Stomach (tissue), 4 donors: ENCODE results near the gene MAOA.

Experiments
- EP300 ChIP-seq: sonication (generic); formaldehyde crosslinking; IDR thresholded peaks from one replicate; pipeline ENCODE4 v1.6.1; 2017; ENCODE audit warnings: antibody characterized with exemption
- POLR2A ChIP-seq, 4 donors: fragments of 450-650 bp; IDR thresholded peaks; one replicate each; pipeline ENCODE4 v1.6.1; 2016; ENCODE audit warnings: antibody characterized with exemption in 4 of 4, control low read depth in 2 of 4, mild to moderate bottlenecking in 1 of 4, moderate library complexity in 1 of 4
- POLR2AphosphoS5 ChIP-seq, 3 donors: sonication (generic); formaldehyde crosslinking; IDR thresholded peaks; one replicate each; pipeline ENCODE4 v1.6.1; 2016; ENCODE audit warnings: antibody characterized with exemption in 3 of 3
- TF ChIP-seq, protein P1 (sequence below), 7 experiments: fragments of 450-650 bp in 4 of 7; fragments of 200-600 bp in 3 of 7; sonication (generic) in 3 of 7; IDR thresholded peaks; one replicate each; pipeline ENCODE4 v1.5.1; 2016 to 2019; ENCODE audit warnings: antibody characterized with exemption in 7 of 7, control low read depth in 2 of 7, mild to moderate bottlenecking in 1 of 7

DNA sequence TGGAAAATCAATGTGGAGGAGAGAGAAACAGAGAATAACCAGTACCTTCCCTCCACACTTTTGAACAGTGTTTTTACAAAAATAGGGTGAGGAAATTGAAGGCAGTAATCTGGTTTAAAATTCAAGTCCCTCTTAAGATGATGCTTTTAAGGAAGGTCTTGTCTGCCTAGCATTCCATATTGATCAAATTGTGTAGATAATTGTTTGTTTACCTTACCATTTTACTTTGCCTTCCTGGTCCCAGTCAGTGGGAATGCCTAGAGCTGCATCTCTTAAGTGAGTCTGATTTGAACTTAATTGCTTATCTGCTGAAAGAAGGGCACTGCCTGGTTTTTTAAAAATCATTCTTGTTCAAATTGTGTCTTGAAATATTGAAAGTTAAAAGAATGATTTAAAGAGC, 14.4 kb upstream of the MAOA start:
- TF ChIP-seq, protein P1, sequence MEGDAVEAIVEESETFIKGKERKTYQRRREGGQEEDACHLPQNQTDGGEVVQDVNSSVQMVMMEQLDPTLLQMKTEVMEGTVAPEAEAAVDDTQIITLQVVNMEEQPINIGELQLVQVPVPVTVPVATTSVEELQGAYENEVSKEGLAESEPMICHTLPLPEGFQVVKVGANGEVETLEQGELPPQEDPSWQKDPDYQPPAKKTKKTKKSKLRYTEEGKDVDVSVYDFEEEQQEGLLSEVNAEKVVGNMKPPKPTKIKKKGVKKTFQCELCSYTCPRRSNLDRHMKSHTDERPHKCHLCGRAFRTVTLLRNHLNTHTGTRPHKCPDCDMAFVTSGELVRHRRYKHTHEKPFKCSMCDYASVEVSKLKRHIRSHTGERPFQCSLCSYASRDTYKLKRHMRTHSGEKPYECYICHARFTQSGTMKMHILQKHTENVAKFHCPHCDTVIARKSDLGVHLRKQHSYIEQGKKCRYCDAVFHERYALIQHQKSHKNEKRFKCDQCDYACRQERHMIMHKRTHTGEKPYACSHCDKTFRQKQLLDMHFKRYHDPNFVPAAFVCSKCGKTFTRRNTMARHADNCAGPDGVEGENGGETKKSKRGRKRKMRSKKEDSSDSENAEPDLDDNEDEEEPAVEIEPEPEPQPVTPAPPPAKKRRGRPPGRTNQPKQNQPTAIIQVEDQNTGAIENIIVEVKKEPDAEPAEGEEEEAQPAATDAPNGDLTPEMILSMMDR (IDR thresholded peaks at IDR 0.05), result no peak
- TF ChIP-seq POLR2A (IDR thresholded peaks at IDR 0.05) (no peak), POLR2AphosphoS5 (IDR thresholded peaks at IDR 0.05) (no peak), EP300 (no peak)
